ENCODE results near the gene ALG14.

DNA sequence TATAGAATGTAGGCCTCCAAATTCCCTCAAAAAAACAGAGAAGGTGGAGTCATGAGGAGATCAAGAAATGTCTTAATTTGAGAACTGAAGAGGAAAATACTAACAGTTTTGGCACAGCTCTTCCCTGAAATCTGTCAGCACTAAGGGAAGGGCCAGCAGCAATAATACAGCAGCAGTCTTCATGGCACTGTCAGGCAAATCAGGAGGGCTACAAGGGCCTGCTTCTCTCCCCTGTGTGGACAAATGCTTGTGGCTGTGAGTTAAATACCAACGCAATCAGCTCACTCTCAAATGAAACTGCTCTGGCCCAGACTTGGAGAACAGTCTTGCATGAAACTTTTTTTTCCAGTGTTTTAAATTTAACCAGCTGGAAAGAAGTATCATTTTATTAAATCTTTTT is 125.3 kb downstream of the ALG14 start:
- TF ChIP-seq, protein P1, sequence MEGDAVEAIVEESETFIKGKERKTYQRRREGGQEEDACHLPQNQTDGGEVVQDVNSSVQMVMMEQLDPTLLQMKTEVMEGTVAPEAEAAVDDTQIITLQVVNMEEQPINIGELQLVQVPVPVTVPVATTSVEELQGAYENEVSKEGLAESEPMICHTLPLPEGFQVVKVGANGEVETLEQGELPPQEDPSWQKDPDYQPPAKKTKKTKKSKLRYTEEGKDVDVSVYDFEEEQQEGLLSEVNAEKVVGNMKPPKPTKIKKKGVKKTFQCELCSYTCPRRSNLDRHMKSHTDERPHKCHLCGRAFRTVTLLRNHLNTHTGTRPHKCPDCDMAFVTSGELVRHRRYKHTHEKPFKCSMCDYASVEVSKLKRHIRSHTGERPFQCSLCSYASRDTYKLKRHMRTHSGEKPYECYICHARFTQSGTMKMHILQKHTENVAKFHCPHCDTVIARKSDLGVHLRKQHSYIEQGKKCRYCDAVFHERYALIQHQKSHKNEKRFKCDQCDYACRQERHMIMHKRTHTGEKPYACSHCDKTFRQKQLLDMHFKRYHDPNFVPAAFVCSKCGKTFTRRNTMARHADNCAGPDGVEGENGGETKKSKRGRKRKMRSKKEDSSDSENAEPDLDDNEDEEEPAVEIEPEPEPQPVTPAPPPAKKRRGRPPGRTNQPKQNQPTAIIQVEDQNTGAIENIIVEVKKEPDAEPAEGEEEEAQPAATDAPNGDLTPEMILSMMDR (conservative IDR thresholded peaks at IDR 0.05): no peak
- no peak for TF ChIP-seq ZFX (IDR thresholded peaks at IDR 0.05)
